HepG2 (cell line): ENCODE measurements around the gene KLF11. TPM values are rescaled to one million over a fixed set of nuclear protein-coding genes. Genes with fewer than 3 reads are reported as not detected.
A peak's percentile ranks its signal among the peaks of the same experiment; 100 is the strongest.

Source experiments
- ATM ChIP-seq: fragments of 450-650 bp; IDR thresholded peaks from 2 replicates; pipeline ENCODE4 v1.7.1; 2017; ENCODE audit warnings: mild to moderate bottlenecking, borderline replicate concordance
- BRD4 ChIP-seq: sonication (generic); formaldehyde crosslinking; IDR thresholded peaks from 2 replicates; pipeline ENCODE4 v1.4.0; 2020; ENCODE audit warnings: missing genetic modification reagents
- EED ChIP-seq: sonication (generic); formaldehyde crosslinking; IDR thresholded peaks from 2 replicates; pipeline ENCODE4 v1.5.0; 2020; ENCODE audit warnings: mild to moderate bottlenecking, missing genetic modification reagents
- KDM2A ChIP-seq: sonication (generic); formaldehyde crosslinking; IDR thresholded peaks from 2 replicates; pipeline ENCODE4 v1.4.0; 2020; ENCODE audit warnings: low read depth, missing genetic modification reagents, borderline replicate concordance
- KDM5A ChIP-seq: fragments of 200-600 bp; sonication (generic); IDR thresholded peaks from 2 replicates; pipeline ENCODE4 v1.7.0; 2018; ENCODE audit warnings: antibody characterized with exemption, mild to moderate bottlenecking, low read length, borderline replicate concordance
- KDM6A ChIP-seq: IDR thresholded peaks from 2 replicates; pipeline ENCODE4 v1.6.1; 2016; ENCODE audit warnings: low read depth
- KLF16 ChIP-seq, 2 experiments: sonication (generic) in 1 of 2; formaldehyde crosslinking in 1 of 2; IDR thresholded peaks; 2 replicates each; pipeline versions ENCODE4 v1.6.1 to v1.8.0; 2016 to 2023; ENCODE audit warnings: missing genetic modification reagents in 2 of 2, missing compliant biosample characterization in 1 of 2
- MAZ ChIP-seq, 2 experiments: sonication (generic) in 1 of 2; formaldehyde crosslinking in 1 of 2; IDR thresholded peaks; 2 replicates each; pipeline versions ENCODE4 v1.5.0 to v1.6.1; 2012 to 2020; ENCODE audit warnings: low read depth in 2 of 2, mild to moderate bottlenecking in 2 of 2, borderline replicate concordance in 1 of 2, improper control_type of control experiment in 1 of 2, low read length in 1 of 2, missing genetic modification reagents in 1 of 2, moderate library complexity in 1 of 2
- MBNL3 ChIP-seq: fragments of 250-450 bp; sonication (Bioruptor Pico); conservative IDR thresholded peaks from 2 replicates; pipeline ENCODE4 v1.8.0; 2022; ENCODE audit warnings: mild to moderate bottlenecking, inconsistent platforms
- MEIS2 ChIP-seq: sonication (generic); formaldehyde crosslinking; IDR thresholded peaks from 2 replicates; pipeline ENCODE4 v1.9.0; 2021; ENCODE audit warnings: mild to moderate bottlenecking, missing genetic modification reagents
- MZF1 ChIP-seq: sonication (generic); formaldehyde crosslinking; IDR thresholded peaks from 2 replicates; pipeline ENCODE4 v1.8.1; 2023; ENCODE audit warnings: mild to moderate bottlenecking, missing genetic modification reagents, borderline replicate concordance
- NFKB2 ChIP-seq: sonication (generic); formaldehyde crosslinking; IDR thresholded peaks from 2 replicates; pipeline ENCODE4 v1.4.0; 2020; ENCODE audit warnings: missing genetic modification reagents, borderline replicate concordance
- RFX3 ChIP-seq: IDR thresholded peaks from 2 replicates; pipeline ENCODE4 v1.6.1; 2016; ENCODE audit warnings: missing biosample characterization, missing genetic modification reagents
- SKI ChIP-seq: fragments of 450-650 bp; IDR thresholded peaks from one replicate; pipeline ENCODE4 v1.6.1; 2018; ENCODE audit warnings: mild to moderate bottlenecking; ENCODE audit not compliant: partially characterized antibody
- SP1 ChIP-seq, 2 experiments: fragments of 450-650 bp in 1 of 2; sonication (generic) in 1 of 2; formaldehyde crosslinking in 1 of 2; IDR thresholded peaks; 2 replicates each; pipeline versions ENCODE4 v1.4.0 to v1.6.1; 2016 to 2020; ENCODE audit warnings: missing genetic modification reagents in 1 of 2
- ZBTB8A ChIP-seq: sonication (generic); formaldehyde crosslinking; IDR thresholded peaks from 2 replicates; pipeline ENCODE4 v1.4.0; 2020; ENCODE audit warnings: mild to moderate bottlenecking, low read depth, missing genetic modification reagents, borderline replicate concordance
- ZFYVE20 ChIP-seq: sonication (generic); formaldehyde crosslinking; IDR thresholded peaks from 2 replicates; pipeline ENCODE4 v1.8.0; 2023; ENCODE audit warnings: low read depth, mild to moderate bottlenecking, moderate library complexity, missing genetic modification reagents, borderline replicate concordance
- ZKSCAN8 ChIP-seq: IDR thresholded peaks from 2 replicates; pipeline ENCODE4 v1.6.1; 2016; ENCODE audit warnings: borderline replicate concordance, missing genetic modification reagents, missing compliant biosample characterization
- ZNF180 ChIP-seq: sonication (generic); formaldehyde crosslinking; IDR thresholded peaks from 2 replicates; pipeline ENCODE4 v1.4.0; 2020; ENCODE audit warnings: low read depth, missing genetic modification reagents, borderline replicate concordance
- ZNF556 ChIP-seq: sonication (generic); formaldehyde crosslinking; IDR thresholded peaks from 2 replicates; pipeline ENCODE4 v1.4.0; 2020; ENCODE audit warnings: mild to moderate bottlenecking, missing genetic modification reagents, borderline replicate concordance
- ZNF567 ChIP-seq: sonication (generic); formaldehyde crosslinking; IDR thresholded peaks from 2 replicates; pipeline ENCODE4 v1.8.1; 2023; ENCODE audit warnings: mild to moderate bottlenecking, missing genetic modification reagents, borderline replicate concordance
- ZNF879 ChIP-seq: sonication (generic); formaldehyde crosslinking; IDR thresholded peaks from 2 replicates; pipeline ENCODE4 v1.8.1; 2023; ENCODE audit warnings: missing genetic modification reagents
- ZSCAN22 ChIP-seq: sonication (generic); formaldehyde crosslinking; IDR thresholded peaks from 2 replicates; pipeline ENCODE4 v1.4.0; 2020; ENCODE audit warnings: mild to moderate bottlenecking, missing genetic modification reagents
- polyA plus RNA-seq, 8 experiments: library from polyadenylated mRNA; depleted of rRNA in 3 of 8; stranded (reverse) in 7 of 8; unstranded in 1 of 8; fragments of >200 nt; fragmentation: Illumina TruSeq in 4 of 8; extraction: Trizol in 4 of 8; gene quantifications; 2 replicates each; pipeline versions ENCODE4 v1.2.1 to v1.2.3, GENCODE V29; 2011 to 2016; ENCODE audit warnings: low read depth in 4 of 8, missing spikeins in 1 of 8, mixed read lengths in 1 of 8; ENCODE audit not compliant: insufficient read depth in 1 of 8
- total RNA-seq, 5 experiments: library from RNA; depleted of rRNA; stranded (reverse); fragments of >200 nt; fragmentation: Illumina TruSeq; extraction: Trizol; gene quantifications; 2 replicates each; pipeline ENCODE4 v1.2.3, GENCODE V29; 2016; ENCODE audit warnings: low read depth in 1 of 5
- TF ChIP-seq, protein P1 (sequence below): sonication (generic); formaldehyde crosslinking; IDR thresholded peaks from 2 replicates; pipeline ENCODE4 v1.8.0; 2022; ENCODE audit warnings: missing genetic modification reagents, mild to moderate bottlenecking, inconsistent platforms, borderline replicate concordance
- TF ChIP-seq, protein P2 (sequence below): sonication (generic); formaldehyde crosslinking; IDR thresholded peaks from 2 replicates; pipeline ENCODE4 v1.8.1; 2023; ENCODE audit warnings: mild to moderate bottlenecking, inconsistent platforms, moderate library complexity, missing genetic modification reagents, borderline replicate concordance
- TF ChIP-seq, protein P3 (sequence below): sonication (generic); formaldehyde crosslinking; IDR thresholded peaks from 2 replicates; pipeline ENCODE4 v1.5.1; 2020; ENCODE audit warnings: mild to moderate bottlenecking, moderate library complexity, missing genetic modification reagents

The KLF11 gene
- total and polyA plus RNA-seq, 2 of the 13 experiments (the other 11 are each of a cell fraction or from before 2014, with no cell fraction given) = 2.5 to 11.8 TPM

DNA sequence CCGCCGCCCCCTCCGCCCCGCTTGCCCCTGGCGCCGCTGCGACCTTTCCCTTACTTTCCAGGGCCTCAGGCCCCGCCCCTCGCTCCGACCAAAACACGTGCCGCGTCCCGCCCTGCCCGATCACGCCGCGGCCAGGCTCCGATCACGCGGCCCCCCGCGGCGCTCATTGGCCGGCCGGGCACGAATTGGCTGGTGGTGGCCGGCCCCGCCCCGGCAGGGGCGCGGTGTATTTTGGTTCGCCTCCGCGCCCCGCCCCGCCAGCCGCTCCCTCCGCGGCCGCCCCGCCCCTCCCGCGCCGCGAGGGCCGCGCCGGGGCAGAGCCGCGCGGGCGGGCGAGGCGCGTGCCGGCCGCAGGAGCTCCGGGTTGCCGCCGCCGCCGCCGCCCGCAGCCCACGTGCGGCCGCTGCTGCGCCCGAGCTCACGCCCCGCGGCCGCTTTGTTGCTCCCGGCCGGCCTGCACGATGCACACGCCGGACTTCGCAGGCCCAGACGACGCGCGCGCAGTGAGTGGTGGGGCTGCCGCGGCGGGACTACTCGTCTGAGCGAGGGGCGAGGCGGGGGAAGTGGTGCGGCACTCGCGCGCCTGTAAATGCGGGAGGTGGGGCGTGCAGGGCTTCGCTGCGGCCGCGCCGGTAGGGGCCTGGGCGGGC, at the start of gene KLF11 (continued):
- peak in 1 of 2 experiments; percentile 79; a peak in 1 of 4 replicates for TF ChIP-seq KLF16 (CRISPR knock-in tag; IDR thresholded peaks at IDR 0.05)
- peak; percentile 98 for TF ChIP-seq ZNF879
- no peak for TF ChIP-seq KDM6A (CRISPR knock-in tag)
- TF ChIP-seq MZF1 (CRISPR knock-in tag) = no peak
- TF ChIP-seq, protein P1, sequence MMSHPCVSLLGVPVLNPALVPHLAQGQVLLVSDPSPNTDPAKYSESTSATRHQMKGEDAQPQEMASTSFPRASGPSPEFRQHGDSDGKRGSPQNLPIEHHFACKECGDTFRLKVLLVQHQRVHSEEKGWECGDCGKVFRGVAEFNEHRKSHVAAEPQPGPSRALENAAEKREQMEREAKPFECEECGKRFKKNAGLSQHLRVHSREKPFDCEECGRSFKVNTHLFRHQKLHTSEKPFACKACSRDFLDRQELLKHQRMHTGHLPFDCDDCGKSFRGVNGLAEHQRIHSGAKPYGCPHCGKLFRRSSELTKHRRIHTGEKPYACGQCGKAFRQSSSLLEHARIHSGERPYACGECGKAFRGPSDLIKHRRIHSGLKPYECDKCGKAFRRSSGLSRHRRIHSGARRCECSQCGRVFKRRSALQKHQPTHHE (CRISPR knock-in tag) = peak; percentile 90
- peak; percentile 44; the same call in 1 of the 2 replicates for TF ChIP-seq EED (CRISPR knock-in tag)
- peak; percentile 97 for TF ChIP-seq MEIS2 (CRISPR knock-in tag)
- peak; percentile 100 for TF ChIP-seq NFKB2 (CRISPR knock-in tag)
- TF ChIP-seq SP1 (IDR thresholded peaks at IDR 0.05) = no peak
- TF ChIP-seq SP1 (CRISPR knock-in tag; IDR thresholded peaks at IDR 0.05) = peak; percentile 88
- TF ChIP-seq ATM = no peak
- TF ChIP-seq, protein P2, sequence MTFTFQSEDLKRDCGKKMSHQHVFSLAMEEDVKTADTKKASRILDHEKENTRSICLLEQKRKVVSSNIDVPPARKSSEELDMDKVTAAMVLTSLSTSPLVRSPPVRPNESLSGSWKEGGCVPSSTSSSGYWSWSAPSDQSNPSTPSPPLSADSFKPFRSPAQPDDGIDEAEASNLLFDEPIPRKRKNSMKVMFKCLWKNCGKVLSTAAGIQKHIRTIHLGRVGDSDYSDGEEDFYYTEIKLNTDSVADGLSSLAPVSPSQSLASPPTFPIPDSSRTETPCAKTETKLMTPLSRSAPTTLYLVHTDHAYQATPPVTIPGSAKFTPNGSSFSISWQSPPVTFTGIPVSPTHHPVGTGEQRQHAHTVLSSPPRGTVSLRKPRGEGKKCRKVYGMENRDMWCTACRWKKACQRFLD (CRISPR knock-in tag) = peak; percentile 90; the same call in 1 of the 2 replicates
- peak; percentile 93 for TF ChIP-seq ZFYVE20 (CRISPR knock-in tag)
- TF ChIP-seq, protein P3, sequence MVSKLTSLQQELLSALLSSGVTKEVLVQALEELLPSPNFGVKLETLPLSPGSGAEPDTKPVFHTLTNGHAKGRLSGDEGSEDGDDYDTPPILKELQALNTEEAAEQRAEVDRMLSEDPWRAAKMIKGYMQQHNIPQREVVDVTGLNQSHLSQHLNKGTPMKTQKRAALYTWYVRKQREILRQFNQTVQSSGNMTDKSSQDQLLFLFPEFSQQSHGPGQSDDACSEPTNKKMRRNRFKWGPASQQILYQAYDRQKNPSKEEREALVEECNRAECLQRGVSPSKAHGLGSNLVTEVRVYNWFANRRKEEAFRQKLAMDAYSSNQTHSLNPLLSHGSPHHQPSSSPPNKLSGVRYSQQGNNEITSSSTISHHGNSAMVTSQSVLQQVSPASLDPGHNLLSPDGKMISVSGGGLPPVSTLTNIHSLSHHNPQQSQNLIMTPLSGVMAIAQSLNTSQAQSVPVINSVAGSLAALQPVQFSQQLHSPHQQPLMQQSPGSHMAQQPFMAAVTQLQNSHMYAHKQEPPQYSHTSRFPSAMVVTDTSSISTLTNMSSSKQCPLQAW = no peak
- peak; percentile 82 for TF ChIP-seq KDM2A
- 0 out of 2 replicates have a peak, but pooled peaks have one; percentile 39 for TF ChIP-seq ZNF556 (CRISPR knock-in tag)
- peak; percentile 47 for TF ChIP-seq SKI
- peak; percentile 37; the same call in 1 of the 2 replicates for TF ChIP-seq ZSCAN22
- TF ChIP-seq ZKSCAN8 = no peak
- TF ChIP-seq MAZ (IDR thresholded peaks at IDR 0.05; ENCODE audit: borderline replicate concordance, low read depth, low read length) = peak; percentile 22; the same call in 1 of the 2 replicates
- no peak; the same call in none of the 2 replicates for TF ChIP-seq MAZ (CRISPR knock-in tag; IDR thresholded peaks at IDR 0.05; ENCODE audit: low read depth)
- no peak for TF ChIP-seq MBNL3 (CRISPR knock-in tag)
- no peak for TF ChIP-seq ZNF567 (CRISPR knock-in tag)
- TF ChIP-seq ZBTB8A (CRISPR knock-in tag) = no peak
- no peak for TF ChIP-seq RFX3 (CRISPR knock-in tag)
- TF ChIP-seq KDM5A = no peak
- peak; percentile 84; the same call in 1 of the 2 replicates for TF ChIP-seq ZNF180 (CRISPR knock-in tag)
- no peak for TF ChIP-seq BRD4 (CRISPR knock-in tag)
